ENCODE data around the gene AS3MT.

DNA sequence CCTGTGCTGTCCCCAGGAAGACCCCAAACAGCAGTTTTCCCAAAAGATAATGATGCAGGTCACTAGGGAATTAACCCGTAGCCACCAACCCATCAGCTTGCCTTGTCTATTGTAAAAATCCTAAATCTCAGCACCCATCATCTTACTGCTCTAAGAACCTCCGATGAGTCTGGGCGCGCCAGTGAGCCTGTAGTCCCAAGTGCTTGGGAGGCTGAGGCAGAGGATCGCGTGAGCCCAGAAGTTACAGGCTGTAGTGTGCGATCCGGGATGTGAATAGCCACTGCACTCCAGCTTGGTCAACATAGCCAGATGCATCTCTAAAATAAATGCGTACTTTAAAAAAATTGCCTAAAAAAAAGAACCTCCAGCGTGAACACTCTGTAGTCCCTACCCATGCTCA is 951 bp downstream of the AS3MT start:
- TF ChIP-seq, protein P1, sequence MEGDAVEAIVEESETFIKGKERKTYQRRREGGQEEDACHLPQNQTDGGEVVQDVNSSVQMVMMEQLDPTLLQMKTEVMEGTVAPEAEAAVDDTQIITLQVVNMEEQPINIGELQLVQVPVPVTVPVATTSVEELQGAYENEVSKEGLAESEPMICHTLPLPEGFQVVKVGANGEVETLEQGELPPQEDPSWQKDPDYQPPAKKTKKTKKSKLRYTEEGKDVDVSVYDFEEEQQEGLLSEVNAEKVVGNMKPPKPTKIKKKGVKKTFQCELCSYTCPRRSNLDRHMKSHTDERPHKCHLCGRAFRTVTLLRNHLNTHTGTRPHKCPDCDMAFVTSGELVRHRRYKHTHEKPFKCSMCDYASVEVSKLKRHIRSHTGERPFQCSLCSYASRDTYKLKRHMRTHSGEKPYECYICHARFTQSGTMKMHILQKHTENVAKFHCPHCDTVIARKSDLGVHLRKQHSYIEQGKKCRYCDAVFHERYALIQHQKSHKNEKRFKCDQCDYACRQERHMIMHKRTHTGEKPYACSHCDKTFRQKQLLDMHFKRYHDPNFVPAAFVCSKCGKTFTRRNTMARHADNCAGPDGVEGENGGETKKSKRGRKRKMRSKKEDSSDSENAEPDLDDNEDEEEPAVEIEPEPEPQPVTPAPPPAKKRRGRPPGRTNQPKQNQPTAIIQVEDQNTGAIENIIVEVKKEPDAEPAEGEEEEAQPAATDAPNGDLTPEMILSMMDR (IDR thresholded peaks at IDR 0.05) = no peak
- TF ChIP-seq EZH2phosphoT487 (IDR thresholded peaks at IDR 0.05; ENCODE audit: borderline replicate concordance, low read depth) (no peak), YY1 (IDR thresholded peaks at IDR 0.05; ENCODE audit: low read depth) (no peak), RAD21 (IDR thresholded peaks at IDR 0.05; ENCODE audit: low read length) (no peak), FOXJ3 (CRISPR knock-in tag; IDR thresholded peaks at IDR 0.05) (no peak), FOXM1 (IDR thresholded peaks at IDR 0.05; ENCODE audit: low read depth) (no peak)
- TF ChIP-seq, protein P2, sequence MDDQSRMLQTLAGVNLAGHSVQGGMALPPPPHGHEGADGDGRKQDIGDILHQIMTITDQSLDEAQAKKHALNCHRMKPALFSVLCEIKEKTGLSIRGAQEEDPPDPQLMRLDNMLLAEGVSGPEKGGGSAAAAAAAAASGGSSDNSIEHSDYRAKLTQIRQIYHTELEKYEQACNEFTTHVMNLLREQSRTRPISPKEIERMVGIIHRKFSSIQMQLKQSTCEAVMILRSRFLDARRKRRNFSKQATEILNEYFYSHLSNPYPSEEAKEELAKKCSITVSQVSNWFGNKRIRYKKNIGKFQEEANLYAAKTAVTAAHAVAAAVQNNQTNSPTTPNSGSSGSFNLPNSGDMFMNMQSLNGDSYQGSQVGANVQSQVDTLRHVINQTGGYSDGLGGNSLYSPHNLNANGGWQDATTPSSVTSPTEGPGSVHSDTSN (IDR thresholded peaks at IDR 0.05) = no peak

Data from SK-N-SH (cell line).